Osteocyte (in vitro differentiated cells): Measurements from ENCODE around the gene TMEM207. TPM values are rescaled to one million over a fixed set of nuclear protein-coding genes. Genes with fewer than 3 reads are reported as not detected.

Experiments
- DNase-seq: peaks from one replicate; pipeline ENCODE4 v3.0.0; 2021; ENCODE audit warnings: mixed read lengths; ENCODE audit not compliant: unreplicated experiment; ENCODE audit errors: extremely low spot score
- H3K27ac Mint-ChIP-seq: one replicate; pipeline ENCODE4 v1.8.0; 2021; ENCODE audit warnings: mild to moderate bottlenecking, mixed read lengths; ENCODE audit not compliant: unreplicated experiment
- H3K27me3 Mint-ChIP-seq: one replicate; pipeline ENCODE4 v1.8.0; 2021; ENCODE audit warnings: mixed read lengths; ENCODE audit not compliant: unreplicated experiment
- H3K36me3 Mint-ChIP-seq: one replicate; pipeline ENCODE4 v1.8.0; 2021; ENCODE audit warnings: mixed read lengths; ENCODE audit not compliant: unreplicated experiment
- H3K4me1 Mint-ChIP-seq: one replicate; pipeline ENCODE4 v1.8.0; 2021; ENCODE audit warnings: mixed read lengths; ENCODE audit not compliant: unreplicated experiment
- H3K4me3 Mint-ChIP-seq: one replicate; pipeline ENCODE4 v1.8.0; 2021; ENCODE audit warnings: mild to moderate bottlenecking, moderate library complexity, mixed read lengths; ENCODE audit not compliant: unreplicated experiment
- H3K9me3 Mint-ChIP-seq: one replicate; pipeline ENCODE4 v1.8.0; 2021; ENCODE audit warnings: mixed read lengths; ENCODE audit not compliant: unreplicated experiment
- total RNA-seq: library from RNA; stranded (reverse); gene quantifications from 2 replicates; pipeline ENCODE4 v1.2.1, GENCODE V29; 2021
- TF ChIP-seq, protein P1 (sequence below): fragments of 200-600 bp; sonication (generic); IDR thresholded peaks from 2 replicates; pipeline ENCODE4 v1.5.0; 2021; ENCODE audit warnings: antibody characterized with exemption, mild to moderate bottlenecking, moderate library complexity

The TMEM207 gene
- total RNA-seq, 1 donor from 2014 or later = not detected

DNA sequence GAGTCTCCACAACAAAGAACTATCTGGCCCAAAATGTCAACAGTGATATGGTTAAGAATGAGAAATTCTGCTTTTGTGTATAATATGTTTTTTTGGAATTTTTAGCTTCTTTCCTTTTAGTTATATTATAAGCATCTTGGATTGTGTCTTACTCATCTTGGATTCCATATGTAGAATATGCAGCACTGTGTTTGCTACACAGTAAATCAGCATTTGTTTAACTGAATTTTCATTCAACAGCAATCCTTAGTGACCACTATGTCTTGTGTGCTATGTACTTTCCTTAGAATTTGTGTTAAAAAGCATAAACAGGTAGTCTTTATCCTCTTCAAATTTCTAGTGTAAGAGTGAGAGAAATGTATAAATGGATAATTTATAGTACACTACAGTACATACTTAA, 18.2 kb upstream of the TMEM207 start:
- Mint-ChIP-seq H3K4me1 (no peaks in the 10 kb centered on the region), H3K27ac (no peak overlapping the region), H3K4me3 (no peak overlapping the region), H3K36me3 (no peaks in the 10 kb centered on the region), H3K9me3 (peaks cover 18% of the 10 kb centered on the region), H3K27me3 (peaks cover 12% of the 10 kb centered on the region)
- DNase-seq = no peak
- TF ChIP-seq, protein P1, sequence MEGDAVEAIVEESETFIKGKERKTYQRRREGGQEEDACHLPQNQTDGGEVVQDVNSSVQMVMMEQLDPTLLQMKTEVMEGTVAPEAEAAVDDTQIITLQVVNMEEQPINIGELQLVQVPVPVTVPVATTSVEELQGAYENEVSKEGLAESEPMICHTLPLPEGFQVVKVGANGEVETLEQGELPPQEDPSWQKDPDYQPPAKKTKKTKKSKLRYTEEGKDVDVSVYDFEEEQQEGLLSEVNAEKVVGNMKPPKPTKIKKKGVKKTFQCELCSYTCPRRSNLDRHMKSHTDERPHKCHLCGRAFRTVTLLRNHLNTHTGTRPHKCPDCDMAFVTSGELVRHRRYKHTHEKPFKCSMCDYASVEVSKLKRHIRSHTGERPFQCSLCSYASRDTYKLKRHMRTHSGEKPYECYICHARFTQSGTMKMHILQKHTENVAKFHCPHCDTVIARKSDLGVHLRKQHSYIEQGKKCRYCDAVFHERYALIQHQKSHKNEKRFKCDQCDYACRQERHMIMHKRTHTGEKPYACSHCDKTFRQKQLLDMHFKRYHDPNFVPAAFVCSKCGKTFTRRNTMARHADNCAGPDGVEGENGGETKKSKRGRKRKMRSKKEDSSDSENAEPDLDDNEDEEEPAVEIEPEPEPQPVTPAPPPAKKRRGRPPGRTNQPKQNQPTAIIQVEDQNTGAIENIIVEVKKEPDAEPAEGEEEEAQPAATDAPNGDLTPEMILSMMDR = no peak

DNA sequence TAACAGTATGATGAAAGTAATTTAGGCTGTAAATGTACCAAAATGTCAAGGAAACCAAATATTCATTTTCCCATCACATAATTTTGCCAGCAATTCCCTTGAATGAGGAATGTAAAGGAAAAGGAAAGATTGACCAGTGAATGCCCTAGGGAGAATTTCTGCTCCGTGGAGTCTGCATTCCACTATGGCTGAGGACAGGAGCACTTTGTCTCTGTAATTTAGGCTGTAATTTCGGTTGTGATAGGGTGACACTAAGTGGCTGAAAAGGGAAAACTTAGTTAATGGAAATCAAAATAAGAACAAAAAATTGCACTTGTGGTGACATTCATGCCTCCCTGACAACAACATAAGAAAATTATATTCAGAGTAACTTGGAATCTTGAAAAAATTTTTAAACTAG, 8.3 kb upstream of the TMEM207 start:
- Mint-ChIP-seq H3K27me3 (peaks cover 7% of the 10 kb centered on the region), H3K27ac (no peak overlapping the region), H3K4me1 (peaks cover 10% of the 10 kb centered on the region), H3K4me3 (no peak overlapping the region), H3K9me3 (no peaks in the 10 kb centered on the region), H3K36me3 (no peaks in the 10 kb centered on the region)
- no peak for DNase-seq
- TF ChIP-seq, protein P1 = peak; percentile 46

DNA sequence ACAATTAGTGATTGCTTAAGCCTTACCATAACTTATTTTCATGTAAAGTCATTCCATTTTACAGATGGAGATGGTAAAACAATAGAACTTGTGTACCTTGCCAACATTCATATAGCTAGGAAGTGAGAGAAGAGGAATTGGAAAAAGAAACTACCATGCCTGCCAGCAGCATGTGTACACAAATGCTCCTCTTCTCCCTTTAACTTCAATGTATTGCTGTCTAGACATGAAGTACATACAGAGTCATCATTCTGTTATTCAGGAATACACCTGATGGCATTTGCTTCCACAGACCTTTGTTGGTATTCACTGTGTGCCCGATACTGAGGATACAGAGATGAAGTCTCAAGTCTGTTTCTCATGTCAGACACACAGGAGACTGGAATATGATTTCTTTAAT, 7.1 kb upstream of the TMEM207 start:
- no peak for DNase-seq
- Mint-ChIP-seq H3K27ac (no peak overlapping the region), H3K9me3 (no peaks in the 10 kb centered on the region), H3K4me1 (peaks cover 10% of the 10 kb centered on the region), H3K4me3 (no peak overlapping the region), H3K36me3 (no peaks in the 10 kb centered on the region), H3K27me3 (peaks cover 2% of the 10 kb centered on the region)
- TF ChIP-seq, protein P1 = no peak

DNA sequence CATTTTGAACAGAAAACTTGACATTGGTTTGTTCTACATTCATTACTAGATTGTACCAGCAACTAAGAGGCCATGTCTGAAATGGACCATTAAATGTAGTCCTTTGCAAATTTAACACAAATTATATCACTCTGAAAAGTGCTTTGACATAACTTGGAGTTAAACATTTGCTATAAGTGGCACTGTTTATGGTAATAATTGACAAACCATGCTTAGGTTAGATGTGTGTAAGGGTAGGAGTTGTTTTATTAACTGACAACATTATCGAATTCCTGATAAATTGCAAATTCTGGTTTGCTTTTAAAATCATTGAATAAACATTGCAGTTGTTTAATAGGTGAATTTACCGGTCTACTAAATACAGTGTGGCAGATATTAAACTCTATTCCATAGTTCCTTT, 6.1 kb upstream of the TMEM207 start:
- TF ChIP-seq, protein P1 = no peak
- DNase-seq = no peak
- Mint-ChIP-seq H3K27ac (no peak overlapping the region), H3K4me1 (peaks cover 10% of the 10 kb centered on the region), H3K4me3 (no peak overlapping the region), H3K9me3 (no peaks in the 10 kb centered on the region), H3K36me3 (no peaks in the 10 kb centered on the region), H3K27me3 (peaks cover 2% of the 10 kb centered on the region)

DNA sequence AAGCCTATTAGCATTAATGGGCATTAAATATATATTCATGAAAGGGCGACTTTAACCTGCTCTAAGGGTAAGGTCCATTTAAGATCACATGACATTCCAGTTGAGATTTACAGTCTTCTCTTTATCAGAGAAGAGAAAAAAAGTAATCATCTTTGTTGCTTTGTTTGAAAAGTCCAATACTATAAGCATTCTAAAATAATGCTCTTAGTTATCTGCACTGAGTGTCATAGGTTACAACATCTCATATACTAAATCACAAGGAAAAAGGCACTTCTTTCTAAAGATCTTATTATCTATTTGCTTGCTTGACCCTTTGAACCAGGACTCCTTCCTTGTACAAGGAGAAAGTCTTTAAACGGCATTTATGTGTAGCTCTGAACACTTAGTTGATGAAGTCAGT, 1.4 kb downstream of the TMEM207 start:
- H3K27ac Mint-ChIP-seq = no peak overlapping the region
- H3K4me3 Mint-ChIP-seq = no peak overlapping the region
- DNase-seq = no peak
- H3K9me3 Mint-ChIP-seq = no peaks in the 10 kb centered on the region
- H3K4me1 Mint-ChIP-seq = peaks cover 17% of the 10 kb centered on the region
- no peaks in the 10 kb centered on the region for H3K36me3 Mint-ChIP-seq
- TF ChIP-seq, protein P1 = no peak
- no peaks in the 10 kb centered on the region for H3K27me3 Mint-ChIP-seq
